SK-N-SH treated with all-trans-retinoic acid at 6 μM for 48 hours (cell line): ENCODE results near the gene SPOP.

ENCODE experiments used
- PATZ1 ChIP-seq: fragments of 250-450 bp; sonication (Bioruptor Pico); IDR thresholded peaks from 2 replicates; pipeline ENCODE4 v1.8.0; 2020; ENCODE audit warnings: mild to moderate bottlenecking, moderate library complexity, borderline replicate concordance
- SNAI2 ChIP-seq: fragments of 250-450 bp; sonication (Bioruptor Pico); IDR thresholded peaks from 2 replicates; pipeline ENCODE4 v1.5.0; 2020; ENCODE audit warnings: mild to moderate bottlenecking, moderate library complexity
- ZFP3 ChIP-seq: fragments of 250-450 bp; sonication (Bioruptor Pico); IDR thresholded peaks from 2 replicates; pipeline ENCODE4 v1.5.0; 2020; ENCODE audit warnings: mild to moderate bottlenecking, moderate library complexity
- ZFP30 ChIP-seq: fragments of 450-650 bp; formaldehyde crosslinking; IDR thresholded peaks from 2 replicates; pipeline ENCODE4 v1.5.0; 2022; ENCODE audit warnings: mild to moderate bottlenecking, moderate library complexity
- ZNF565 ChIP-seq: fragments of 450-650 bp; formaldehyde crosslinking; conservative IDR thresholded peaks from 2 replicates; pipeline ENCODE4 v1.5.0; 2020; ENCODE audit warnings: low read depth, mild to moderate bottlenecking, moderate library complexity
- ZNF70 ChIP-seq: fragments of 450-650 bp; formaldehyde crosslinking; IDR thresholded peaks from 2 replicates; pipeline ENCODE4 v1.5.0; 2020; ENCODE audit warnings: mild to moderate bottlenecking, moderate library complexity
- ZNF8 ChIP-seq: fragments of 450-650 bp; formaldehyde crosslinking; IDR thresholded peaks from 2 replicates; pipeline ENCODE4 v1.5.0; 2020; ENCODE audit warnings: mild to moderate bottlenecking, moderate library complexity

DNA sequence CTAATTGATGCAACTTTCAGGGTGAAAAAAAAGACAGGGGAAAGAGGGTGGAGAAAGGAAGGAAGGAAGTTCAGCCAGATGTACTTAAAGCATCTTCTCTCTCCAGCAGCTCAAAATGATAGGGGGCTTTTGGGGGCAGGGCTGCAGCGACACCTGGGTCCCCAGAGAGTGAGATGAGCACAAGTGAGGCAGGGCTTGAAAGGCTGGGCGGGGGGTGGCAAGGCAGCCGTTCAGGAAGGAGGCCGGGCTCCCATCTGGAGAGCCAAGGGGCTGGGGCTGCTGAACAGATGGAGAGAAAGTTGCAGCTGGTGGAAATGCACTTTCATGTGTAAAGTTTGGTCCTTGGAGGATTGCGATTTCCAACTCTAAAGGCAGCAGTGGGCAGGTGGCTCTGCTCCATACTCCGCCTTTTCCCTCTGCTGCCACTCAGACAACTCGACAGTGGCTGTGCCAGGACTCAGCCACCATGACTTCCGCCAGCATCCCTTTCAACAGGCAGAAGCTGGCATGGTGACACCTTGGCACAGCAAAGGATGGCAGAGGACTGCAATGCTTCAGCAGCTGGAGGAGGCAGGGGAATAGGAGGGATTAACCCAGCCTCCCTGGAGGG is 22.2 kb upstream of the SPOP start:
- TF ChIP-seq ZNF70 (CRISPR knock-in tag) (no peak), PATZ1 (CRISPR knock-in tag) (no peak), ZFP30 (no peak), ZNF565 (no peak), SNAI2 (CRISPR knock-in tag) (no peak), ZFP3 (CRISPR knock-in tag) (no peak), ZNF8 (CRISPR knock-in tag) (no peak)
